ENCODE measurements around the gene BCR. TPM values are rescaled to one million over a fixed set of nuclear protein-coding genes. Genes with fewer than 3 reads are reported as not detected.

Gene BCR
- total RNA-seq, 1 experiment from 2014 or later: 77.0 TPM

GRCh38 chr22:23365524-23365923, 185.2 kb downstream of the BCR start:
- H3K23me2 ChIP-seq (ENCODE audit: insufficient read length, low read depth, low read length, poor library complexity, severe bottlenecking): no peaks in the 10 kb centered on the region
- Mint-ChIP-seq H3K27ac (no peak overlapping the region), H3K27me3 (ENCODE audit: low read depth) (peaks cover 100% of the 10 kb centered on the region), H3K4me1 (peaks cover 28 to 50% of the 10 kb centered on the region in 2 experiments), H3K36me3 (ENCODE audit: insufficient read depth in 1 of 3, low read depth in 3 of 3) (no peaks in the 10 kb centered on the region; a peak in 1 of 7 replicates), H3K9me3 (peaks cover 10 to 14% of the 10 kb centered on the region in 2 experiments), H3K4me3 (no peak overlapping the region)
- H2AFZ ChIP-seq (ENCODE audit: low read length): no peak overlapping the region
- H3K79me1 ChIP-seq (ENCODE audit: insufficient read depth, low read depth, low read length, poor library complexity, severe bottlenecking): no peaks in the 10 kb centered on the region
- H4K5ac ChIP-seq (ENCODE audit: insufficient read length, low read depth, low read length): no peak overlapping the region
- WGBS (ENCODE audit: extremely low coverage, insufficient read length, low lambda C conversion rate): no CpG with 5 or more reads among the region's 6 CpGs
- H3K18ac ChIP-seq (ENCODE audit: insufficient read length, low read depth, low read length): no peak overlapping the region
- H3K27ac ChIP-seq (ENCODE audit: insufficient read length, low read depth, low read length): no peak overlapping the region
- no peak overlapping the region for H4K91ac ChIP-seq (ENCODE audit: insufficient read length, low read depth, low read length)
- no peak overlapping the region for H2BK120ac ChIP-seq (ENCODE audit: low read depth, low read length, poor library complexity, severe bottlenecking)
- no peak overlapping the region for H2AK5ac ChIP-seq (ENCODE audit: insufficient read length, low read length)
- H3K79me2 ChIP-seq (ENCODE audit: insufficient read depth, low read length): no peaks in the 10 kb centered on the region; the same call in 1 of the 2 replicates
- no peaks in the 10 kb centered on the region for H3K9me3 ChIP-seq (ENCODE audit: control insufficient read depth, low read depth, low read length)
- no peak for TF ChIP-seq CTCF (conservative IDR thresholded peaks at IDR 0.05)
- H3K4me1 ChIP-seq (ENCODE audit: insufficient read depth, low read length): no peaks in the 10 kb centered on the region
- H2BK15ac ChIP-seq (ENCODE audit: low read depth, low read length): no peak overlapping the region
- H3K23ac ChIP-seq (ENCODE audit: insufficient read length, low read depth, low read length): no peak overlapping the region
- H3K14ac ChIP-seq (ENCODE audit: insufficient read depth, low read length): no peak overlapping the region
- H3T11ph ChIP-seq (ENCODE audit: low read length): no peak overlapping the region
- no peak overlapping the region for H2BK5ac ChIP-seq (ENCODE audit: insufficient read length, low read length)
- H3K27me3 ChIP-seq (ENCODE audit: insufficient read depth, low read length): peaks cover 87% of the 10 kb centered on the region
- no peak overlapping the region for H3K4ac ChIP-seq (ENCODE audit: low read depth, low read length)
- H2BK12ac ChIP-seq (ENCODE audit: insufficient read length, low read depth, low read length): no peak overlapping the region
- H4K20me1 ChIP-seq (ENCODE audit: control insufficient read depth, insufficient read depth, insufficient read length): peaks cover 2% of the 10 kb centered on the region
- H3K9ac ChIP-seq (ENCODE audit: extremely low read depth, insufficient read length, low read length): no peak overlapping the region
- no peak overlapping the region for H2BK20ac ChIP-seq (ENCODE audit: low read depth, low read length, poor library complexity, severe bottlenecking)
- no peak overlapping the region for H3K56ac ChIP-seq (ENCODE audit: insufficient read length, low read depth, low read length)
- no peak overlapping the region for H3K4me2 ChIP-seq (ENCODE audit: insufficient read depth, insufficient read length, low read length)
- H4K8ac ChIP-seq (replicated peaks; ENCODE audit: insufficient read length, low read depth, low read length): no peak overlapping the region
- DNase-seq: no peak
